ENCODE results near the gene SLFN14.

- TF ChIP-seq CTCF (IDR thresholded peaks at IDR 0.05) (no peak), ESRRA (IDR thresholded peaks at IDR 0.05; ENCODE audit: borderline replicate concordance, low read length) (no peak), JUNB (IDR thresholded peaks at IDR 0.05) (no peak), POLR2A (IDR thresholded peaks at IDR 0.05; ENCODE audit: low read length) (no peak), REST (IDR thresholded peaks at IDR 0.05) (no peak), SMC3 (IDR thresholded peaks at IDR 0.05) (no peak), MAX (IDR thresholded peaks at IDR 0.05) (no peak), CEBPB (IDR thresholded peaks at IDR 0.05) (no peak), MYC (IDR thresholded peaks at IDR 0.05; ENCODE audit: borderline replicate concordance, low read length) (no peak), JUN (IDR thresholded peaks at IDR 0.05) (no peak), RFX5 (IDR thresholded peaks at IDR 0.05) (no peak), HOXB5 (CRISPR knock-in tag; IDR thresholded peaks at IDR 0.05) (no peak), POLR2AphosphoS2 (conservative IDR thresholded peaks at IDR 0.05; ENCODE audit: low read length) (no peak)
Observed at GRCh38 chr17:35584061-35584460, 23.4 kb upstream of the SLFN14 start.
